Left cardiac atrium (tissue), 4 donors: Measurements from ENCODE around the gene CAPRIN1. TPM values are rescaled to one million over a fixed set of nuclear protein-coding genes. Genes with fewer than 3 reads are reported as not detected.

ENCODE experiments used
- ATAC-seq, 2 donors: fragments of 200-7000 bp; cut with Tn5 transposase; one replicate each; pipeline ENCODE4 v1.9.1; 2020; ENCODE audit warnings: mild to moderate bottlenecking in 2 of 2, moderate library complexity in 2 of 2
- DNase-seq: peaks from one replicate; pipeline ENCODE4 v3.0.0-alpha.2; 2020
- intact Hi-C, 2 donors: fragments of 100-400 bp; cut with DNase I; formaldehyde crosslinking; loops; one replicate each; pipeline versions ENCODE4 v1.14.1 to v1.15.1; 2022 to 2023
- long read RNA-seq: library from polyadenylated mRNA; unstranded; transcript quantifications from one replicate; pipeline ENCODE4 v2.0.0, GENCODE V29; 2021
- total RNA-seq, 2 donors: library from RNA; stranded (reverse); fragmentation: NEBNext Ultra II Directional; extraction: Animal tissue kit (Norgen Biotek cat#: 25700); gene quantifications; one replicate each; pipeline ENCODE4 v1.2.1, GENCODE V29; 2021
- donor health status: DM: no; HTN: yes; CAD: no.
- donor health status: DM: no; HTN: yes; CAD: no; lungs with severe emphysema.
- donor health status: DM: yes; HTN: yes; CAD: no.
- donor health status: Dilated cardiomyopathy.

CAPRIN1 gene
- 100 to 1,000 TPM; 102 to 106 TPM for total RNA-seq
- long read RNA-seq, full-length matches to known transcripts: 98 of 111 reads
- long read RNA-seq, partial matches to known transcripts: 4 of 111 reads
- long read RNA-seq, other reads (novel, unspliced or antisense): 9 of 111 reads

GRCh38 chr11:34051349-34052035 lies at the start of gene CAPRIN1:
Gene CAPRIN1 (plus strand): TSS chr11:34051731. CDS start chr11:34052421, 690 bp downstream.
- ATAC-seq (peak; percentile 93 to 94), DNase-seq (peak; percentile 91)
- intact Hi-C loops: loop anchor here in 1 of 2 donors (2.0 kb wide), 1 partner anchor 53 kb away; the partner anchor contains the start of gene NAT10

GRCh38 chr11:34002420-34002819 lies 49.1 kb upstream of the CAPRIN1 start:
- DNase-seq (no peak), ATAC-seq (no peak)
- intact Hi-C loops: loop anchor here in 1 of 2 donors (5.0 kb wide), 1 partner anchor 45 kb away; no protein-coding TSS in a partner anchor

- DNase-seq: no peak
- ATAC-seq: no peak
- intact Hi-C loops: loop anchor here in 1 of 2 donors (5.0 kb wide), 1 partner anchor 43 kb away; no protein-coding TSS in a partner anchor
These were observed 47.3 kb upstream of the CAPRIN1 start for GRCh38 chr11:34004236-34004635.

- intact Hi-C loops: no loop called here
- DNase-seq (no peak), ATAC-seq (no peak)
These were observed 44.7 kb upstream of the CAPRIN1 start for GRCh38 chr11:34006876-34007275.

- DNase-seq (no peak), ATAC-seq (no peak)
- intact Hi-C loops: no loop called here
These were observed 38.8 kb upstream of the CAPRIN1 start for GRCh38 chr11:34012734-34013133.

- intact Hi-C loops: no loop called here
- no peak for DNase-seq
- ATAC-seq: peak in 1 of 2 donors; percentile 12
These were observed 37.5 kb upstream of the CAPRIN1 start for GRCh38 chr11:34013898-34014571.

GRCh38 chr11:34021977-34022735 lies 29.4 kb upstream of the CAPRIN1 start:
- DNase-seq (no peak), ATAC-seq (no peak)
- intact Hi-C loops: no loop called here

- DNase-seq (no peak), ATAC-seq (no peak)
- intact Hi-C loops: no loop called here
These were observed 25.1 kb upstream of the CAPRIN1 start for GRCh38 chr11:34026432-34026831.

GRCh38 chr11:34027516-34028408 lies 23.8 kb upstream of the CAPRIN1 start:
- DNase-seq (no peak), ATAC-seq (no peak)
- intact Hi-C loops: no loop called here

- ATAC-seq: peak; percentile 58 to 88
- DNase-seq: no peak
- intact Hi-C loops: no loop called here
These were observed 23.1 kb upstream of the CAPRIN1 start for GRCh38 chr11:34028425-34028824.

GRCh38 chr11:34029176-34029575 lies 22.4 kb upstream of the CAPRIN1 start:
- no peak for DNase-seq
- intact Hi-C loops: no loop called here
- no peak for ATAC-seq

GRCh38 chr11:34030382-34030781 lies 21.1 kb upstream of the CAPRIN1 start:
- ATAC-seq (no peak), DNase-seq (no peak)
- intact Hi-C loops: no loop called here

GRCh38 chr11:34033399-34033798 lies 18.1 kb upstream of the CAPRIN1 start:
- DNase-seq: no peak
- intact Hi-C loops: no loop called here
- ATAC-seq: no peak

GRCh38 chr11:34034053-34034452 lies 17.5 kb upstream of the CAPRIN1 start:
- DNase-seq (no peak), ATAC-seq (no peak)
- intact Hi-C loops: no loop called here

- intact Hi-C loops: no loop called here
- DNase-seq (no peak), ATAC-seq (no peak)
These were observed 15.1 kb upstream of the CAPRIN1 start for GRCh38 chr11:34036456-34036855.

- DNase-seq: no peak
- no peak for ATAC-seq
- intact Hi-C loops: no loop called here
These were observed 14.5 kb upstream of the CAPRIN1 start for GRCh38 chr11:34037016-34037415.

GRCh38 chr11:34040571-34040970 lies 11.0 kb upstream of the CAPRIN1 start:
- DNase-seq (no peak), ATAC-seq (no peak)
- intact Hi-C loops: no loop called here

GRCh38 chr11:34044664-34045485 lies 6.7 kb upstream of the CAPRIN1 start:
- ATAC-seq (peak in 1 of 2 donors; percentile 59), DNase-seq (peak; percentile 32)
- intact Hi-C loops: loop anchor here in 1 of 2 donors (5.0 kb wide), 1 partner anchor 43 kb away; no protein-coding TSS in a partner anchor
